Pancreas (tissue), 10 donors: ENCODE data around the gene CRLF2. TPM values are rescaled to one million over a fixed set of nuclear protein-coding genes. Genes with fewer than 3 reads are reported as not detected.
"Not testable (repeated sequence)": the region's sequence is repeated elsewhere in the genome, so short reads cannot be mapped to it uniquely, and the experiment has no call there.

Source experiments
- ATAC-seq, 4 donors: fragments of 200-7000 bp; cut with Tn5 transposase; one replicate each; pipeline versions ENCODE4 v1.8.0 to v1.9.1; 2020; ENCODE audit warnings: mild to moderate bottlenecking in 4 of 4, moderate library complexity in 4 of 4
- DNase-seq, 6 donors: peaks; one replicate each; pipeline ENCODE4 v3.0.0-alpha.2; 2020
- FAIRE-seq: peaks from 2 replicates; lab custom pipeline; 2012; peaks lifted over from hg19 to GRCh38; lab: Jason Lieb, UNC
- H3K27ac ChIP-seq, 4 donors: fragments of 200-600 bp; sonication (generic); 1 replicate in 3 of 4; 2 replicates in 1 of 4; pipeline versions ENCODE4 v1.5.0 to v1.8.0; 2020
- H3K27me3 ChIP-seq, 4 donors: fragments of 200-600 bp; one replicate each; pipeline ENCODE4 v1.8.0; 2021
- H3K36me3 ChIP-seq, 3 donors: fragments of 200-600 bp; sonication (generic) in 1 of 3; one replicate each; pipeline versions ENCODE4 v1.5.0 to v1.8.0; 2020 to 2021
- H3K4me1 ChIP-seq, 3 donors: fragments of 200-600 bp; one replicate each; pipeline ENCODE4 v1.8.0; 2021
- H3K4me3 ChIP-seq, 4 donors: fragments of 200-600 bp; sonication (generic) in 2 of 4; one replicate each; pipeline versions ENCODE4 v1.5.0 to v1.8.0; 2020 to 2021
- H3K9me3 ChIP-seq, 4 donors: fragments of 200-600 bp; one replicate each; pipeline ENCODE4 v1.8.0; 2021
- WGBS, 2 donors: extraction: QIAGEN DNeasy Blood & Tissue Kit; methylation state at CpG; one replicate each; pipeline ENCODE4 v1.1.7; 2013; 5-methylcytosine and 5-hydroxymethylcytosine counted together
- intact Hi-C, 3 donors: fragments of 100-400 bp; cut with DNase I; formaldehyde crosslinking; loops; one replicate each; pipeline versions ENCODE4 v1.11.1 to v1.14.2; 2022
- polyA plus RNA-seq, 2 donors: library from polyadenylated mRNA; stranded (reverse); fragments of 200-250 nt; gene quantifications; one replicate each; pipeline ENCODE4 v1.2.3, GENCODE V29; 2013
- total RNA-seq, 6 donors: library from RNA; stranded (reverse); fragmentation: NEBNext Ultra II Directional in 4 of 6; extraction: Animal tissue kit (Norgen Biotek cat#: 25700) in 4 of 6; gene quantifications; one replicate each; pipeline versions ENCODE4 v1.2.1 to v1.2.4, GENCODE V29; 2021 to 2023
- TF ChIP-seq, protein P1 (sequence below), 4 donors: fragments of 200-600 bp; sonication (generic) in 3 of 4; IDR thresholded peaks; one replicate each; pipeline versions ENCODE4 v1.5.0 to v1.8.0; 2021; ENCODE audit warnings: antibody characterized with exemption in 4 of 4
- donor health status: healthy with polysubstance abuse.
- donor health status: DM: no; HTN: no; CAD: no; lungs with moderate emphysema.
- donor health status: DM: no; HTN: no; CAD: no.
- donor health status: control.
- donor health status: control.
- donor health status: Bipolar disorder and iron deficiency.
- donor health status: DM: yes; HTN: yes; CAD: no.
- donor health status: DM: no; HTN: no; CAD: no.
- donor health status: DM: no; HTN: no; CAD: no.
- donor health status: DM: yes; HTN: yes; CAD: no.

CRLF2 gene
- total and polyA plus RNA-seq, 8 donors = 0.07 to 0.12 TPM; not detected in 6

DNA sequence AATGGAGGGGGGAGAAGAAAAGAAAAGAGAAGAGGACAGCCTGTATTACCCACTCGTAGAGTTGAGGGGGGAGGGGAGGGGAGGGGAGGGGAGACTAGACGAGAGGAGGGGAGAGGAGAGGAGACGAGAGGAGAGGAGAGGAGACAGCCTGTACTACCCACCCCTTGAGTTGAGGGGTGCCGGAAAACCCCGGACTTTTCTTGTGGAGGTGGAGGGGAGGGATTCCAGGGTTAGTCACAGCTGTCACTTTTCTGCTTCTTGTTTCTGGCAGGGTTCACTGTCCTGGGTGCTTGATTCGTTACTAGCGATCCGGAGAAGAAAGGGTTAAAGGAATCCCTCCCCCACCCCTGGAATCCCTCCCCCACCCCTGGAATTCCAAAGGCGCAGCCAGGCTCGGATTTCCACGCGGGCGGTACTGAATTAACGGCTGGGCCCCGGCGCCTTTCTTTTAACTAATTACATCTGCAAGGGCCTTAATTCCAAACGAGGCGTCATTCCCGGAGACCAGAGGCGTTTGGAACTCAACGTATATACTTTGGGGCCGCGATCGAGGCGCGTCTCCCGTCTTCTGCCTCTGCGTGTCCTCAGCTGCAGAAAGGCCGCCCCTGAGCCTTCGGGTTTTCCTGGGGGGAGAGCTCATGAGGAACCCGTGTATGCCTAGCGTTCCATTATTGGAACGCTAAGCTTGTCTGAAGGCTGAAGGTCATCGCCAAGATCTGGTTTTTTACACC, 36.0 kb upstream of the CRLF2 start:
- H3K27me3 ChIP-seq = peaks cover 0 to 5% (median 0%) of the 10 kb centered on the region in 4 donors
- intact Hi-C loops = no loop called here
- 1 to 2% methylated on average over 34 of the region's 34 CpGs for WGBS, 2 donors
- H3K9me3 ChIP-seq = no peaks in the 10 kb centered on the region
- ATAC-seq (peak in 1 of 4 donors; percentile 21), FAIRE-seq (no peak), DNase-seq (no peak)
- H3K36me3 ChIP-seq = no peaks in the 10 kb centered on the region
- TF ChIP-seq, protein P1, sequence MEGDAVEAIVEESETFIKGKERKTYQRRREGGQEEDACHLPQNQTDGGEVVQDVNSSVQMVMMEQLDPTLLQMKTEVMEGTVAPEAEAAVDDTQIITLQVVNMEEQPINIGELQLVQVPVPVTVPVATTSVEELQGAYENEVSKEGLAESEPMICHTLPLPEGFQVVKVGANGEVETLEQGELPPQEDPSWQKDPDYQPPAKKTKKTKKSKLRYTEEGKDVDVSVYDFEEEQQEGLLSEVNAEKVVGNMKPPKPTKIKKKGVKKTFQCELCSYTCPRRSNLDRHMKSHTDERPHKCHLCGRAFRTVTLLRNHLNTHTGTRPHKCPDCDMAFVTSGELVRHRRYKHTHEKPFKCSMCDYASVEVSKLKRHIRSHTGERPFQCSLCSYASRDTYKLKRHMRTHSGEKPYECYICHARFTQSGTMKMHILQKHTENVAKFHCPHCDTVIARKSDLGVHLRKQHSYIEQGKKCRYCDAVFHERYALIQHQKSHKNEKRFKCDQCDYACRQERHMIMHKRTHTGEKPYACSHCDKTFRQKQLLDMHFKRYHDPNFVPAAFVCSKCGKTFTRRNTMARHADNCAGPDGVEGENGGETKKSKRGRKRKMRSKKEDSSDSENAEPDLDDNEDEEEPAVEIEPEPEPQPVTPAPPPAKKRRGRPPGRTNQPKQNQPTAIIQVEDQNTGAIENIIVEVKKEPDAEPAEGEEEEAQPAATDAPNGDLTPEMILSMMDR (IDR thresholded peaks at IDR 0.05) = no peak
- peaks cover 0 to 4% (median 0%) of the 10 kb centered on the region in 3 donors for H3K4me1 ChIP-seq
- H3K4me3 ChIP-seq = no peak overlapping the region
- peak overlapping the region in 1 of 4 donors; percentile 30 for H3K27ac ChIP-seq

- Histone ChIP-seq H3K27me3 (peaks cover 0 to 5% (median 0%) of the 10 kb centered on the region in 4 donors), H3K4me1 (peaks cover 0 to 4% (median 0%) of the 10 kb centered on the region in 3 donors), H3K36me3 (no peaks in the 10 kb centered on the region), H3K9me3 (no peaks in the 10 kb centered on the region), H3K4me3 (no peak overlapping the region), H3K27ac (no peak overlapping the region)
- ATAC-seq = peak in 3 of 4 donors; percentile 68 to 74 (median 74)
- no peak for FAIRE-seq
- peak in 4 of 6 donors; percentile 30 to 78 (median 48) for DNase-seq
- WGBS, 2 donors = 13 to 16% methylated on average over 18 of the region's 18 CpGs
- intact Hi-C loops = no loop called here
- TF ChIP-seq, protein P1 (IDR thresholded peaks at IDR 0.05) = peak; percentile 45 to 75 (median 55)
These were observed 34.4 kb upstream of the CRLF2 start for GRCh38 chrX:1246816-1247215.

- Histone ChIP-seq H3K36me3 (no peaks in the 10 kb centered on the region), H3K4me3 (no peak overlapping the region), H3K27ac (no peak overlapping the region), H3K9me3 (no peaks in the 10 kb centered on the region), H3K27me3 (no peaks in the 10 kb centered on the region), H3K4me1 (peaks cover 0 to 4% (median 0%) of the 10 kb centered on the region in 3 donors)
- 11 to 19% methylated on average over 12 to 13 of the region's 13 CpGs for WGBS, 2 donors
- DNase-seq (no peak), ATAC-seq (no peak), FAIRE-seq (no peak)
- intact Hi-C loops = no loop called here
- TF ChIP-seq, protein P1 (IDR thresholded peaks at IDR 0.05) = no peak
These were observed 32.0 kb upstream of the CRLF2 start for GRCh38 chrX:1244164-1245076.

GRCh38 chrX:1242891-1243402, 30.5 kb upstream of the CRLF2 start:
- no peak for ATAC-seq
- Histone ChIP-seq H3K9me3 (no peaks in the 10 kb centered on the region), H3K4me3 (no peak overlapping the region), H3K27me3 (no peaks in the 10 kb centered on the region), H3K27ac (no peak overlapping the region), H3K36me3 (no peaks in the 10 kb centered on the region), H3K4me1 (no peaks in the 10 kb centered on the region)
- DNase-seq = no peak
- FAIRE-seq = no peak
- TF ChIP-seq, protein P1 (IDR thresholded peaks at IDR 0.05) = no peak
- intact Hi-C loops = no loop called here
- WGBS, 2 donors = 34 to 38% methylated on average over 8 of the region's 8 CpGs

GRCh38 chrX:1240551-1240950, 28.1 kb upstream of the CRLF2 start:
- peak in 1 of 6 donors; percentile 18 for DNase-seq
- H3K27me3 ChIP-seq, H3K4me3 ChIP-seq, ATAC-seq, H3K27ac ChIP-seq, FAIRE-seq, H3K4me1 ChIP-seq, H3K36me3 ChIP-seq, H3K9me3 ChIP-seq, intact Hi-C loops: not testable (repeated sequence)
- WGBS, 2 donors = 83 to 92% methylated on average over 9 of the region's 10 CpGs
